GM21367 (cell line): ENCODE measurements around the gene NEDD1.

Source experiments
- ATAC-seq: cut with Tn5 transposase; IDR thresholded peaks from one replicate; pipeline ENCODE4 v1.9.1; 2021; ENCODE audit not compliant: unreplicated experiment

Gene NEDD1

GRCh38 chr12:96906849-96907670, at the start of gene NEDD1:
NEDD1 (plus strand) TSS chr12:96907257; CDS start chr12:96909760, 2,503 bp downstream.
- ATAC-seq: peak; percentile 95

- no peak for ATAC-seq
These were observed 48.9 kb upstream of the NEDD1 start for GRCh38 chr12:96858162-96858561.

DNA sequence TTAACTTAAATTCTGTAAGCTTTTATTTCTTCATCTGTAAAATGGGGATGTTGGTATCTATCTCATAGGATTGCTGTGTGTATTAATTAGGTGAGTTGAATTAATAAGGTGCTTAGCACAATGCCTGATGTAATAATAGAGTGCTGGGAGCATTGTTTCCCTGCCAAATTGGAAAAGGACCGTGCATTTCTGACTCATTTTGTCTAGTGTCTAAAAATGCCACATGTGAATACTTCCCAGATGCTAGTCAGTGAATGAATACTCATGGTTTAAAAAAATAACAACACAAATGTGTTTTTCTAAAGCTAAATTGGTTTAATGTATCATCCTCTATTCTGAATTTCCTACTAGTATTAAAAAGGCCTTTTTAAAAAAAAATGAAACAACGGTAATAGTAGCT, 45.4 kb upstream of the NEDD1 start:
- ATAC-seq: no peak

DNA sequence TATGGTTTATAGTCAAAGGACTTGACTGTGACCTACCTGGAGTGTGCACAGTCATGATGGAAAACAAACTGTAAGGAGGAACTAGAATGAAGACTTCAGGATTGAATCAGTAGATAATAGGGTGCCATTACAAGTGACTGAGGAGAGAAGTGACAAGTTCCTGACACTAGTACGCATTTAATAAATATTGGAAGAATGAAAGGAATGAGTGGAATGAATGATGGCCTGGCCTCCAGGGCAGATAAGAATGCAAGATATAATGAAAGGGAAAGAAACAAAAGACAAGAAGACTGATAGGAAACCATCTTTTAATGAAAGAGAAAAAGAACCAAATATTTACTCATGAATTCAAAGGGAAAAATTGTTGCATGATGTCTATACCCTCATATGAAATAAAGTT, 44.7 kb upstream of the NEDD1 start:
- ATAC-seq: no peak

GRCh38 chr12:96864335-96864734, 42.7 kb upstream of the NEDD1 start:
- no peak for ATAC-seq

DNA sequence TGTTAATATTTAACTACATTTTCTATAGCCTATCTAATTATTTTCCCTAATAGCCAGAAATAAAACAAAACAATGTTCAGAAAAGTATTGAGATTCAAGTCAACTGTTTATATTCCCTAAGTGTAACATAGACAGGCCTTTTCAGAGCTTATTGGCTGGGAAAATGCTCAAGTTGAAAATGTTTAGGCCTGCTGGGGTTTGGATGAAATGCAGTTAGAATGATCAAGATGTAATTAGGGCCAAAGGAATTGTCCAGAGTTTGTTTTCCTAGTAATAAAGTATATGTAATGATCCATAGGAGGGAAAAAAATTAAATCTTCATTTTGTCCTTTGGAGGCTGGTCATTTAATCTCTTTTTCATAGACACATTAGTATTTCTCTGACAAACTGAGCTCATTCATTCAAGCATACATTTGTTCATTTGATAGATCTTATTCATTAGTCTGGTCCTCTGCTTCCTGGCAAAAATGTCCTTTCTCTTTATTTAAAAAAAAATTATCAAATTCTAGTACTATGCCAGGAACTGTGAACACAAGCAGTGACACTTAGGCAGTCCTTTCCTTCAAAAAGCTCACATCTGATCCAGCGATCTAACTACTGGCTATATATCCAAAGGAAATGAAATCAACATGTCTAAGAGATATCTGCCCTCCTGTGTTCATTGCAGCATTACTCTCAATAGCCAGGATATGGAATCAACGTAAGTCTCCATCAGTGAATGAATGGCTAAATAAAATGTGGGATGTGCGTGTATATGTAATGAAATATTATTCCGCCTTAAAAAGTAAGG, 40.1 kb upstream of the NEDD1 start:
- ATAC-seq: no peak

DNA sequence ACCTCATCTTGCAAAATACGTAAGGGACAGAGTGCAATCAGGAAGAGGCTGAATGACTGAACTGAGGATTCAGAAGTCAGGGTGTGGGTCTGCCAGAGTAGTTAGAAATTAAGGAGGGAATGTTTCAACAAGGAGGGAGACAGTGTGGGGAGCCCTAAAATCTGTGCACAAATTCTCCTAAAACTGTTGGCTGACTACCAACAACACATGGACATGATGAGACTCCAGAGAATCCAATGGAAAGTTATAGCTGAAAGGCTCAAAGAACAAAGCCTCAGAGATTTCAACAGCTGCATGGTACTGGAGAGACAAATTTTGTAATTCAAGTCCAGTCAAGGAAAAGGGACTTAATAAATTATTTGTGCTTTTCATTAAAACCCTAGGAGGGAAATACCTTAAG, 36.1 kb upstream of the NEDD1 start:
- ATAC-seq: no peak

DNA sequence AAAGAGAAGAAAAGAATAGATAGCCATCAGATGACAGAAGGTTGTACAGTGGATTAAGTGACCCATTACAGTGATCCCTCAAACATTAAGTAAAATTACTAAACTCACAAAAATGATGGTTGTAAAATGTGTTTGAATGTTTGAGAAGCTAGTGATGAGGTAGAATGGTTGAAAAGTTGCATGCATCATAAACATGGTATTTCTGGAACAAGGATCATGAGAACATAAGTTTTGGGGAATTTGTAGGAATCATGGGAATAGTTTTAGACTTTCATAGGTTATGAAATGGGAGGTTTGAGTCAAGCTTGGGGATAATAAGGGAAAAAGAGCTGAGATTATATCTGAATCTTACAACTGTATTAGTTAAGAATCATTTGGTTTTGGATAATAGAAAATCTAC, 34.1 kb upstream of the NEDD1 start:
- no peak for ATAC-seq

DNA sequence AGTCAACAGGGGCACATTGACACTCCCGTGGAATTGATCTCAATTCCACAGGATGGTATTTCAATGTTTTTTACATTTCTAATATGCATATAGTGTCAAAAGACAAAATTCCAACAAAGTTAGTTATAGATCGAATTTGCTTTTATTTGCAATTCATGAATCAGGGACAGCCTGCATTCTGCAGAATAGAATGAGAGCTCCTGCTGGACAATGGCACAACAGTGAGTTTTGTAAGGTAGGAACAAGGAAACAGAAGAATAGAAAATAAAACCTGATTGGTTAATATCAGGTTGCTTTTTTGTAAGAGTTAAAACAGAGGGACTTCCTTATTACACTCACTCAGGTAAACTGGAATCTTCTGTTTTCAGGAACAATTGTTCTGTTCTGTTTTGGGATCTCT, 32.8 kb upstream of the NEDD1 start:
- ATAC-seq: no peak

GRCh38 chr12:96876966-96877365, 30.1 kb upstream of the NEDD1 start:
- no peak for ATAC-seq

- ATAC-seq: no peak
These were observed 28.4 kb upstream of the NEDD1 start for GRCh38 chr12:96878704-96879103.

- no peak for ATAC-seq
These were observed 27.8 kb upstream of the NEDD1 start for GRCh38 chr12:96879301-96879700.

DNA sequence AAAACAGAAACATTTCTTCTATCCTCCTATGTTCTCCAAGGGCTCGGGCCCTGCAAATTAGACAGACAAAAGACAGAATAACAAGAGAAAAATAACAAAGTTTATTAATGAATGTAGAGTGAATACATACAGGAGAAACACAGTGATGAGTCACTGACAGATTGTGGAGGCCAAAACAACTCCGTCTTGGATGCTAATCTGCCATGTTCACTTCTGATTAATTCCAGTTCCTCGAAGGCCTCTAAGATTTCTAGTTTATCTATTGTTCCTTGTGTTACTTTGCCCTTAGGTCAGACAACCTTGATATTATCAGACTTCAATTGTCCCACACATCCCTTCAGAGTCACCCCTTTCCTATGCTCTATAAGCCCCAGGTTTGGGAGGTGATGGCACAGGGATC, 26.8 kb upstream of the NEDD1 start:
- ATAC-seq: no peak

- no peak for ATAC-seq
These were observed 25.4 kb upstream of the NEDD1 start for GRCh38 chr12:96881608-96882007.

DNA sequence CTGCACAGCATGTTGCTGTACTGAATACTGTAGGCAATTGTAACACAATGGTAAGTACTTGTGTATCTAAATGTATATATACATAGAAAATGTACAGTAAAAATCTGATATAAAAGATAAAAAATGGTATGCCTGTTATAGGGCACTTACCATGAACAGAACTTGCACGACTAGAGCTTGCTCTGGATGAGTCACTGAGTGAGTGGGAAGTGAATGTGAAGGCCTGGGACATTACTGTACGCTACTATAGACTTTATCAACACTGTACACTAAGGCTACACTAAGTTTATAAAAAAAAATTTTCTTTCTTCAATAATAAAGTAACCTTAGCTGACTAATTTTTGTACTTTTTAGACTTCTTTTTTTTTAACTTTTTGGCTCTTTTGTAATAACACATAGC, 24.2 kb upstream of the NEDD1 start:
- ATAC-seq: no peak

DNA sequence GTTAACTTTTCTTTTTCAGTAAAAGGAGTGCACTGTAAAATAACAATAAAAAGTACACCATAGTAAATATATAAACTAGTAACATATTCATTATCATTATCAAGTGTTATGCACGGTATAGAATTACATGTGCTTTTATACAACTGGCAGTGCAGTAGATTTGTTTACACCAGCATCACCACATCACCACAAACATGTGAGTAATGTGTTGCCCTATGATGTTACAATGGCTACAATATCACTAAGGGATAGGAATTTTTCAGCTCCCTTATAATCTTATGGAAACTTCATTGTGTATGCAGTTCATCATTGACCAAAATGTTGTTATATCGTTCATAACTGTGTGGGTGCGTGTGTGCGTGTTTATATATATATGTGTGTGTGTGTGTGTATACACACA, 23.5 kb upstream of the NEDD1 start:
- no peak for ATAC-seq

DNA sequence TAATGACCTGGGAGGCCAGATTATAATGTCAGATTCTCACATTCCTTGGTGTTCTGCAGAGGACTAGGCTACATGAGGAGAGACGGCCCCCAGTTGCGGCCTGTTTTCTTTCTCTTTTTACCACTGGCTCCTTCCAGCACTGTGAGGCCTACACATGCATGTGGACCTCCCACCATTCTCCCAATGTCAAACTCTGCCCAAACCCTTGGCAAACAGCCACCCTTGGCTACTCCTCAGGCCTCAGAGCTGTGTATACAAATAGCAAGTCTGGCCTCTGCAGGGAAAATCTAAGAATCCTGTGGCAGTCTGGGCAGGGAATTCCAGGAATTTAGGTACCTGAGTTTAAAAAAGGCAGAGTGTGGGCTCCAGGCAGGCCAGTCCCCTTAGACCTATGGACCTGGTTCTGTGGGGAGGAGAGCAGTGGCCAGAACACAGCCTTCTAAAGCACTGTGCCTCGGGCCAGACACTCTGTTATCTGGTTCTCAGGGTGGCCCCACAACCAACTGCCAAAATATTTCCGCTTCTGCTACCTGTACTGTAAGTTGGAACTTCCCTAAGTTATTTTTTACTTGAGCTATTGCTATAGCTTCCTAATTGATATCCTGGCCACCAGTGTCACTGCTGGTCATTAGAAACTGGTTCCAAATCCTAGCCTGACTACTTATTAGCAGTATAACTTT, 19.9 kb upstream of the NEDD1 start:
- ATAC-seq: no peak

- no peak for ATAC-seq
These were observed 17.7 kb upstream of the NEDD1 start for GRCh38 chr12:96889273-96889933.

DNA sequence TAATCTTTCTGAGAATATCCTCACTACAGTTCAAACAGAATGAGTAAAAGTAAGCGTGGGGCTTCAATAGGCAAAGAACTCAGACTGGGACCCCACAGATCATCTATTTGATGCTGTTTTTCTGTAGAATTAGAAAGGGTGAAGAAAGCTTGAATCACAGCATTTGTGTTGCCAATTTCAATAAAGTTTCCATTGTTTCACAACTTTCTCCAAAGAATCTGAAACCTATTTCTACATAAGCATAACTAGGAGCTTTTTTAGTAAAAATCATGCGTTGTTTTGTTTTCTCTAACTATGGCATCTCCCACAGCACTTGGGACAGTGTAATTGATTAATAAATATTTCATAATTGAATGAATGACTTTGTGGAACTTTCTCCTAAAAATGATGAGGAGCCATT, 16.7 kb upstream of the NEDD1 start:
- no peak for ATAC-seq

DNA sequence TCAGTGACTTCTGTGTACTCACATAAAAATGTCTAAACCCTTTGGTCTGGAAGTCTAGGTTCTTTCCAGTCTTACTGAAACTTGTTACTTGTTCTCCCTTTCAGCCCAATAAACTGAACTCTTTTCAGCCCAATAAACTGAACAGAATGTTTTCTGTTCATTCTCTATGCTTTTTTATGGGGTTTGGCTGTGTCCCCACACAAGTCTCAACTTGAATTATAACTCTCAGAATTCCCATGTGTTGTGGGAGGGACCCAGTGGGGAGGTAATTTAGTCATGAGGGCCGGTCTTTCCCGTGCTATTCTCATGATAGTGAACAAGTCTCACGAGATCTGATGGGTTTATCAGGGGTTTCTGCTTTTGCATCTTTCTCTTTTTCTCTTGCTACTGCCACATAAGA, 15.0 kb upstream of the NEDD1 start:
- ATAC-seq: no peak

- no peak for ATAC-seq
These were observed 9.6 kb upstream of the NEDD1 start for GRCh38 chr12:96897421-96897820.
